Gastroesophageal sphincter (tissue), 3 donors: ENCODE measurements around the gene PRR13.

Experiments
- EP300 ChIP-seq: sonication (generic); formaldehyde crosslinking; IDR thresholded peaks from one replicate; pipeline ENCODE4 v1.6.1; 2017; ENCODE audit warnings: antibody characterized with exemption, mild to moderate bottlenecking
- POLR2A ChIP-seq, 2 donors: fragments of 450-650 bp; IDR thresholded peaks; one replicate each; pipeline ENCODE4 v1.6.1; 2017; ENCODE audit warnings: antibody characterized with exemption in 2 of 2, mild to moderate bottlenecking in 2 of 2, moderate library complexity in 1 of 2
- POLR2AphosphoS5 ChIP-seq: sonication (generic); formaldehyde crosslinking; IDR thresholded peaks from one replicate; pipeline ENCODE4 v1.6.1; 2017; ENCODE audit warnings: antibody characterized with exemption
- TF ChIP-seq, protein P1 (sequence below), 4 experiments: fragments of 200-600 bp in 2 of 4; fragments of 450-650 bp in 2 of 4; sonication (generic) in 1 of 4; IDR thresholded peaks; one replicate each; pipeline ENCODE4 v1.5.1; 2017 to 2019; ENCODE audit warnings: antibody characterized with exemption in 4 of 4, mild to moderate bottlenecking in 2 of 4, moderate library complexity in 2 of 4

DNA sequence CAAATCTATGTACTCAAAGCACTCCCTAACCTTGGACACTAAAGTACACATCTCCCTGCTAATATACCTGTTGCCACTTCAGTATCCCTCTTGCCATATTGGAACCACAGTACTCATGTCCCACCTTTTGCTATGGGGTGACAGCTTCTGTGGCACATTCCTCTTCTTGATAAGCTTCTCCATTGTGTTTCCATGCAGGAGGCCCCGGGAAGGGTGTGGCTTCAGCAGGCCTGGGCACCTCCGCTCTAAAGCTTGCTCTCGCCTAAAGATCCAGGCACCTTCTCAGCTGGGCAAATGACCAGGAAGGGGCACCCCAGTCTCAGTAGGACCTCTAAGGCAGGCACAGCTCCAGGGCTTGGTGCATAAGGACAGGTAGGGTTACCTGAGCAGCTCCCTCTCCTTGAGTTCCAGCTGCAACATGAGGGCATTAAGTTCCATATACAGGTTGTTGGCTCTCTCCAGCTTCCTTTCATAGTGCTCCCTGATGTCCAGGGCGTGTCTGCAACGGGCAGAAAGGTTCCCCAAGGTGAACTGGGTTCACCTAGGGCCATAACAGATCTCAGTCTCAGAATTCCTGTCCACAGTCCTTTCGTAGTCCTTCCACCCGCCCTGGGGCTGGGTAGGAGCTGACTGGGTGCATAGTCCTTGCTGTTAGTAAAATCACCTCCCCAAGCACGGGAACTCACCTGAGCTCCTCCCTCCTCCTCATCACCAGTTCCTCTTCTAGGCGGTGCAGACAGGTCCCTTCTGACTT lies 41.9 kb downstream of the PRR13 start:
- TF ChIP-seq, protein P1, sequence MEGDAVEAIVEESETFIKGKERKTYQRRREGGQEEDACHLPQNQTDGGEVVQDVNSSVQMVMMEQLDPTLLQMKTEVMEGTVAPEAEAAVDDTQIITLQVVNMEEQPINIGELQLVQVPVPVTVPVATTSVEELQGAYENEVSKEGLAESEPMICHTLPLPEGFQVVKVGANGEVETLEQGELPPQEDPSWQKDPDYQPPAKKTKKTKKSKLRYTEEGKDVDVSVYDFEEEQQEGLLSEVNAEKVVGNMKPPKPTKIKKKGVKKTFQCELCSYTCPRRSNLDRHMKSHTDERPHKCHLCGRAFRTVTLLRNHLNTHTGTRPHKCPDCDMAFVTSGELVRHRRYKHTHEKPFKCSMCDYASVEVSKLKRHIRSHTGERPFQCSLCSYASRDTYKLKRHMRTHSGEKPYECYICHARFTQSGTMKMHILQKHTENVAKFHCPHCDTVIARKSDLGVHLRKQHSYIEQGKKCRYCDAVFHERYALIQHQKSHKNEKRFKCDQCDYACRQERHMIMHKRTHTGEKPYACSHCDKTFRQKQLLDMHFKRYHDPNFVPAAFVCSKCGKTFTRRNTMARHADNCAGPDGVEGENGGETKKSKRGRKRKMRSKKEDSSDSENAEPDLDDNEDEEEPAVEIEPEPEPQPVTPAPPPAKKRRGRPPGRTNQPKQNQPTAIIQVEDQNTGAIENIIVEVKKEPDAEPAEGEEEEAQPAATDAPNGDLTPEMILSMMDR (IDR thresholded peaks at IDR 0.05): no peak
- TF ChIP-seq EP300: no peak
- TF ChIP-seq POLR2A (IDR thresholded peaks at IDR 0.05): no peak
- TF ChIP-seq POLR2AphosphoS5: no peak
